HG03469 (cell line): ENCODE results near the gene HAO1.
"Not testable (repeated sequence)": the region's sequence is repeated elsewhere in the genome, so short reads cannot be mapped to it uniquely, and the experiment has no call there.

Experiments
- ATAC-seq: cut with Tn5 transposase; IDR thresholded peaks from one replicate; pipeline ENCODE4 v1.9.1; 2021; ENCODE audit warnings: mild to moderate bottlenecking, moderate library complexity, moderate number of reproducible peaks; ENCODE audit not compliant: unreplicated experiment

HAO1 gene

GRCh38 chr20:7858734-7859250, 81.5 kb downstream of the HAO1 start:
- ATAC-seq = no peak

GRCh38 chr20:7856756-7857155, 83.5 kb downstream of the HAO1 start:
- no peak for ATAC-seq

DNA sequence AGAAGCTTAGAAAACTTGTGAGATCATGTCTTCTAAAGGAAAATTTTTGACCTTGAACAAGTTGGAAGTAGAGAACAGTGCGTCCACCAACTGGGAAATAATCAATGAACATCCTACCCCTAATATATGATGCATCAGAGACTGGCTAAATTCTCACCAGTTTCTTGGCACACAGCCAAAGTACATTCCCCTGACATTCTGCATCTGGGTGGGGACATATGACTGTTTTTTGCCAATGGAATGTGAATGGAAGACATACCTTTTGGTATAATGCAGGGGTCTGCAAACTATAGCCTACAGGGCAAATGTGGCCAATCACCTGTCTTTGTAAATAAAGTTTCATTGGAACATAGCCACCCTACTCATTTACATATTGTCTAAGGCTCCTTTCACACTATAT, 84.7 kb downstream of the HAO1 start:
- ATAC-seq = no peak

- ATAC-seq = no peak
Measured at GRCh38 chr20:7853493-7853892, 86.8 kb downstream of the HAO1 start.

DNA sequence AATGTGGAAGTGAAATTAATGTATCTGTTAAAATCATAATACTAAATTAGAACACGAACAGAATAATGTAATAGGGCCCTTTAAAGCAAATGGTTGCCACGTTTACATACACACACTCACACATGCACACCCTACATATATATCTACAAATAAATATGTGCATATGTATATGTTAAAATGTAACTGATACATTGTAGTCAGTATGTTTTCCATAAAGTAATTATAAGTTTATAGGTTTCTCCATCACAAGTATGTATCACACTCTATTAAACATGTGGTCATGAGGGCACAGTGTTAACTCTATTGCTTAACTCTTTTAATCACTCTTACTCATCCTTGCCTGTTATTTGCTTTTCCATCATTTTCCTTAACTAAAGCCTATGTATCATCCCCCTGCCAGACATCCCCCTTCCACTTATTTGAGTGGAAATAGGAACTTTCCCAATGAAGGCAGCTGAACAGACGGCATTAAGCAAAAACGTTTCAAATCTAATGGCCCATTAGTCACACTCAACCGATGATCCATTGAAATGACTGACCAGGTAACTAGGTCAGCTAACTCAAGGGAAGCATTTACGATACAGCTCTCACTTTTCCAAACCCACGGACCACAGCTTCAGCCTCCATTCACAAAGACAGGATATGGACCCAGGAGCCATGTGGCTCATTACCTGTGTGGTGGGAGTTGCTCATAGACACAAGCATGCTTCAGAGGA, 89.3 kb downstream of the HAO1 start:
- ATAC-seq = no peak

- ATAC-seq = no peak
Measured at GRCh38 chr20:7849675-7850074, 90.6 kb downstream of the HAO1 start.

DNA sequence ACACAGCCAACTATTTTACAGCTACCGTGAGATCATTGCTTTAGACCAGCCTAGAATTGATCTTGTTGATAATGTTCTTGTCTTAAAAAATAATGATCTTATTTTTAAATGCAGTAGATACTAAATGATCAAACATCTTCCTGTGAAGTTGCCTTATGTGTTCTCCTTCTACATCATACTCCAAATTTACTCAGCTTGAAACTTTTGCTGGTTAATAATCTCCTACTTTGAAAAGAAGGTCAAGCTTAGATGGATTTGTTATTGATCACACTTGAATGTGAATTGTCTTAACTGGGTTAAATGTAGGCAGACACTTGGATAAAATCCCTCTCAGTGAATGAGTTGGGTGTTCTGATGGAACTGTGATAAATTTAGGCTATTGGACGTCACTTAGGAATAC, 91.9 kb downstream of the HAO1 start:
- ATAC-seq = no peak

DNA sequence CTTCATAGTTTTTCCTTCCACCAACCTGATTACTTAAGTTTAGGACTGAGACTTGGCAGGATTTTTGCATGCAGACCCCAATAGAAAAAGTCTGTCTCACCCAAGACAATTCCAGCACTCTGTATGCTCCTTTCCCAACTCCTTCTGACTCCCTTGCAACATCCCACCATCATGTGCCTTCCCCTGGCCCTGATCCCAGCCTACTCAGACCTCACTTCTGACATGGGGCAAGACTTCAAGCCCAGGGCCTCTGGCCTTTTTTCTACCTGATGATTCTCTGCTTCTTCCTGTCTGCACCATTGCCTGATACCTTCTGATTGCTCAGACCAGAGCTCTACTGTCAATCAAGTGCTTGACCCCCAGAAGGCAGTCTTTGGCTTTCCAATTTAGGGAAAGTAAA, 96.6 kb downstream of the HAO1 start:
- ATAC-seq = no peak

DNA sequence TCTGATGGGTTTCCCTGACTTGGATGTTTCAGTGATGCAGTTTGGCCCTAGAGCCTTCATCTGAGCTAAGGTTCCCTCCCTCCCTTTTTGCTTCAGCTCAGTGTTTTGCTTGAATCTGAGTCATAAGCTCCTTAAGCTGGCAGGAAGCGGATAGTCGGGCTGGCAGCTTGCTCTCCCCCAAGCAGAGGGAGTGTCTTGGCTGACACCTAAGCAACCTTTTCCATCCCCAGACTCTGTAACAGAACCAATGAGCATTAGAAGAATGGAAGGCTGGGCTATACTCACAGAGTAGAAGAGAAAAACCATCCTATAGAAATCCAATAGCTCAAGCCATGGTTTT, 98.3 kb downstream of the HAO1 start:
- no peak for ATAC-seq

GRCh38 chr20:7841291-7841970, 98.8 kb downstream of the HAO1 start:
- ATAC-seq = no peak

DNA sequence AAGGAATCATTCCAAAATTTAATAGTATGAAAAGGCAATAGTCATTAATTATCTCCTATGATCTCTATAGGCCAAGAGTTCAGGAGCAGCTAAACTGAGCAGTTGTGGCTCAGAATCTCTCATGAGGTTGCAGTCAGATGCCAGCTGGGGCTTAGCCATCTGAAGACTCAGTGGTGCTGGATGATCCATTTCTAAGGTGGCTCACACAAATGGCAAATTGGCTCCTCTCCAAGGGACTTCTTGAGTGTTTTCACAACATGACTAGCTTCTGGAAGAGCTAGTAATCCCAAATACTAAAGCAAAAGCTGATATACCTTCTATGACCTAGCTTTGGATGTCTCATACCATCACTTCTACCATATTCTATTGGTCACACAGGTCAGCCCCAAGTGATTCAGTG, 104.2 kb downstream of the HAO1 start:
- ATAC-seq = no peak

DNA sequence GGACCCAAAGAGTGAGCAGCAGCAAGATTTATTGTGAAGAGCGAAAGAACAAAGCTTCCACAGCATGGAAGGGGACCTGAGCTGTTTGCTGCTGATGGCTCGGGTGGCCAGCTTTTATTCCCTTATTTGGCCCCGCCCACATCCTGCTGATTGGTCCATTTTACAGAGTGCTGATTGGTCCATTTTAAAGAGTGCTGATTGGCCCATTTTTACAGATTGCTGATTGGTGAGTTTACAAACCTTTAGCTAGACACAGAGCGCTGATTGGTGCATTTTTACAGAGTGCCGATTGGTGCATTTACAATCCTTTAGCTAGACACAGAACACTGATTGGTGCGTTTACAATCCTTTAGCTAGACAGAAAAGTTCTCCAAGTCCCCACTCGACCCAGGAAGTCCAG, 105.8 kb downstream of the HAO1 start:
- not testable (repeated sequence) for ATAC-seq
